GM18517 (cell line): Measurements from ENCODE around the gene EFCC1.

Source experiments
- ATAC-seq: cut with Tn5 transposase; IDR thresholded peaks from one replicate; pipeline ENCODE4 v1.9.1; 2021; ENCODE audit warnings: mild to moderate bottlenecking, moderate library complexity; ENCODE audit not compliant: unreplicated experiment

Gene EFCC1

DNA sequence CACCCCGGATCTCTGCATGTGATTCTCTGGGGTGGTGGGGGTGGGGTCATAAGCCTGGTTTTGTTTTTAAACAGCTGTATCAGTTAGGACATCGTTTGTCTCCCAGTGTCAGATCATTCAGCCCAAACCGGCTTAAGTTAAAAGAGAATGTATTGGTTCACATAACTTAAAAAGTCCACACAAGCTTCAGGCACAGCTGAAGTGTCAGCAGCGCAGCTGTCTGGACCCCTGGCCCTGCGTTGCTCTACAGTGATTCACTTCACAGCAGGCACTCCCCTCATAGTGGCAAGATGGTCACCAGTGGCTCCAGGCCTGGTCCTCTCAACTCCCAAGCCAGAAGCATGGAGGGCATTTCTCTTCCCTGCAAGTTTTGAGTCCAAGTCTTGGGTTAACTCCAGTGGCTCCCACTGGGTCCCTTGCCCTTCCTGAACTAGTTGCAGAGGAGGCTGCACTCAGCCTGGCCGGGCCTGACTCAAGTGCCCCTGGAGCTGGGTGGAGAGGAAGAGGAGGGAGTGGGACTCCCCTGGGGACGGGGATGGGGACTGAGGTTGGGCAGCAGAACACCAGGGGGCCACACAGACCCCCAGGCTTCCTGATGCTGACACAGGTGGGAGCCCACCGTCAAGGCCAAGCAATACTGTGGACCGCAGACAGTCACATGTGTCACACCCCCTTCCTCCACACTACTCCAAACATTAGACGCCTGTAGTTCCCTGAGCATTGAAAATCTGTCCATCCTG is 30.5 kb downstream of the EFCC1 start:
- ATAC-seq = no peak

GRCh38 chr3:129032716-129033115 is 31.6 kb downstream of the EFCC1 start:
- ATAC-seq = no peak

GRCh38 chr3:129033151-129033550 is 32.0 kb downstream of the EFCC1 start:
- ATAC-seq = no peak

DNA sequence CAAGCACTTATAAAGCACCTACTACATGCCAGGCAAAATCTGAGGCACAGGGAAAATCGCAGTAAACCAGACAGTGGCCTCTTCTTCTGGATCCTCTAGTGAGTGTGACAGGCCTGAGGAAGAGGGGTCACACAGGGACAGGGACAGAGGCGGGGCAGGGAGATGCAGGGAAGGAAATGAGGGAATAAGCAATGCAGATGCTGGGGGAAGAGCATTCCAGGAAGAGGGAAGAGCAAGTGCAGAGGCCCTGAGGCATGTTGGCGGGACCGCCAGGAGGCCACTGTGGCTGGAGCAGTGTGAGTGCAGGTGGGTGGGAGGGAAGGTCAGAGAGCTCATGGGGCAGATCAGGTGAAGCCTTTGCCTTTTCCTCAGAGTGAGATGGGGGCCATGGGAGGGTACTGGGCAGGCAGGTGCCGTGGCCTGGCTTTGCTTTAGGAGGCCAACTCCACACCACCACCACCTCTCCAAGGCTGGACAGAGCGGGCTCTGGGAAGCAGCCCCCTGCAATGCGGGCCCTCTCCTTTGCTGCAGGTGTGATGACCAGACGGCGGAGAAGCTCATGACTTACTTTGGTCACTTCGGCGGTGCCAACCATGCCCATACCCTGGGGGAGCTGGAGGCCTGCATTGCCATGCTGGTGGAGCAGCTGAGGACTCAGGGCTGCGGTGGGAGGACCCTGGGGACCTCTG is 32.7 kb downstream of the EFCC1 start:
- no peak for ATAC-seq

DNA sequence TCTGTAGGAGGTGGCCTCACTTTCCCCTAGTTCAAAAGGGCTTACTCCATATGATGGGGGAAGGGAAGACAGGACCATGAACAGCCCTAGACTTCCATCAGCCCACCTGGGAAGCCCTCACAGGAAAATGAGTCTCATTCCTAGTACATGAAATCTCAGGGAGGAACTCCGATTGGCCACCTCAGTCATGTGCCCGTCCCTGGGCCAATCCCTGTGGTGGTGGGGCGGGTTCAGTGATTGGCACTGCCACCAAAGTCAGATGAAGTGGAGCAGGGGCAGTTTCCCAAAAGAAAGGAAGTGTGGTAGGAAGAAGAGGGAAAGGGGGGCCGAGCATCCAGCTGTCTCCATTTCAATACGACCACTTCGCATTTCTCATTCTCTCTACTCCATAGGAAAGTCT is 33.5 kb downstream of the EFCC1 start:
- ATAC-seq = no peak

- ATAC-seq = no peak
These were observed 34.5 kb downstream of the EFCC1 start for GRCh38 chr3:129035360-129036221.

GRCh38 chr3:129036222-129037092 is 35.4 kb downstream of the EFCC1 start:
- no peak for ATAC-seq

- ATAC-seq = no peak
These were observed 36.0 kb downstream of the EFCC1 start for GRCh38 chr3:129037093-129037419.

DNA sequence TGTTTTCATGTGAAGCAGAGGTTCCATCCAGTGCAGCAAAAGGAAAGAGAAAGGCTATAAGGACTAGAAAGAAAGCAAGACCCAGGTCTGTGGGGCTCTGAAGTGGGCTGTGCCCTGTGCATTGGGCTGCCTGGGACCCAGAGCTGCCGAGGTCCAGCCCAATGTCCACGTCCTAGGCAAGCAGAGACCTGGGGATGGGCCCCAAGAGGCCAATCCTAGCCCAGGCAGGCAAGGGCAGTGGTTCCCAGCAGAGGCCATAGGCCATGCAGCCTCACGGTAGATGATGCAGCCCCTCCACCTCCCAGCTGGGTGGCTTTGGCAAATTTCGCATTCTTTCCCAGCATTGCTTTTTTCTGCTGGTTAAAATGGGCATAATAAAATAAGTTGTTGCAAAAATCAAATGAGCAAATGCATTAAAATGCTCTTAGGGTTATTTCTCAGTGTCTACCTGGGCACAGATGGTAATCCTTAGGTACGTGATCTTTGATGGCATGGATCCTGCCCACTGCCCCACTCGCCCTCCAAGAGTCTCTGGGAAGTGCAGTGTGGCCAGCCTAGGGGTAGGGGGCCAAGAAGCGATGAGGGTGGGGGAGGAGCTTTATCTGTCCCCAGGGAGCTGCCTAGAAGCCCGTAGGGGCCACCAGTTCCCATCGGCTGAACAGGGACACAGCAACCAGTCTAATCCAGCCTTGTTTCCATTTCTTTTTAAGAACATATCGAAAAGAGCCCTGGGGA is 37.2 kb downstream of the EFCC1 start:
- no peak for ATAC-seq

- no peak for ATAC-seq
These were observed 38.4 kb downstream of the EFCC1 start for GRCh38 chr3:129039271-129040038.

- no peak for ATAC-seq
These were observed 38.9 kb downstream of the EFCC1 start for GRCh38 chr3:129040039-129040336.

GRCh38 chr3:129040579-129041300 is 39.6 kb downstream of the EFCC1 start:
- ATAC-seq = no peak

- no peak for ATAC-seq
These were observed 44.6 kb downstream of the EFCC1 start for GRCh38 chr3:129045675-129046036.

GRCh38 chr3:129046037-129046731 is 45.1 kb downstream of the EFCC1 start:
- ATAC-seq = no peak

- ATAC-seq = no peak
These were observed 45.8 kb downstream of the EFCC1 start for GRCh38 chr3:129046732-129047552.

- no peak for ATAC-seq
These were observed 46.4 kb downstream of the EFCC1 start for GRCh38 chr3:129047553-129047839.

DNA sequence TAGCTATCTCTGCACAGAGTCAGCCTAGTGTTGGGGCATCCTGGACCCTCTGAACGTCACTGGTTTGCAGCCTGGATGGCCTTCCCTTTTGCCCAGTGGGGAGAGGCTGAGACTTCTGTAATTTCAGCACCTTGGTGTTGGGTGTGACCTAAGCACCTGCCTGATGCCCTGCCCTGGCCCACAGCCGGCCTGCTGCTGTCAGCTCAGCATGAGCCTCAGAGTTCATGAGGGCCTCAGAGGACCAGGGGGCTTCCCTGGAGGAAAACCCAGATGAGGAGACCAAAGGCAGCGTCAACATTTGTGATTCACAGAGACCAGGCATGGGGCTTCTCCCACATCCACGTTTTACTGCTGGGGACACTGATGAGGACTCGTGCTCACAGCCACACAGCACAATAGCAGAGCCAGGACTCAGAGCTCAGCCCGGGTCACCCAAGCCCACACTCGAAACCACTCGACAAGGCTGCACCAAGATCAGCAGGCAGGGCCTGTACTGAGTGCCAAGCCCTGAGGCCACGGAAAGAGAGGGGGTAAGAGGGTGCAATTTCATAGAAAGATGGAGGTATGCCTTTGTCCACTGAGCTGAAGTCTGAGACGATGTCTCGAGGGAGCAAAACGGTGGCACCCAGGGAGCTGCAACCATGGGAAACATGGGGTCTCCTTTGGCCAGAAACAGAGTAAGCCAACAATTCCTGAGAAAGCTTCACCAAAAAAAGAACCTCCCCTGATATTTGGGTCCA is 49.6 kb downstream of the EFCC1 start:
- no peak for ATAC-seq
